Measurements from ENCODE around the gene RASD2. TPM values are rescaled to one million over a fixed set of nuclear protein-coding genes. Genes with fewer than 3 reads are reported as not detected.
"Not testable (repeated sequence)": the region's sequence is repeated elsewhere in the genome, so short reads cannot be mapped to it uniquely, and the experiment has no call there.

RASD2 gene
- total and polyA plus RNA-seq, 2 experiments from 2014 or later = 1.2 to 3.6 TPM

DNA sequence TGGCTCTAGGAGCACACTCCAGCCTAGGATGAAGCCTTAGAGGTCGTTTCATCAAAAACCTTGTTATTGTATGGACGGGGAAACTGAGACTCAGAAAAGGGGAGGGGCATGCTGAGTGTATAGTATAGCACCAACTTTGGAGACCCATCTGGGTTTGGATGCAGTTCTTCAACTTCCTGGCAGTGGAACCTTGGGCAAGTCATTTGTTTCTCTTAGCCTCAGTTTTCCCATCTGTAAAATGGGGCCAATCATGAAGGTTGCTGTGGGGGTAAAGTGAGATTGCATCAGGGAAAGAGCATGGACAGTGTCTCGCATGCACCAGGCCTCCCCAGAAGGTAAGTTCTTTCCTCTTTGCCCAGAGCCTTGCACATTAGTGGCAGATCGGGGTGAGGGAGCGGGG is 47.6 kb upstream of the RASD2 start (continued):
- TF ChIP-seq, protein P1, sequence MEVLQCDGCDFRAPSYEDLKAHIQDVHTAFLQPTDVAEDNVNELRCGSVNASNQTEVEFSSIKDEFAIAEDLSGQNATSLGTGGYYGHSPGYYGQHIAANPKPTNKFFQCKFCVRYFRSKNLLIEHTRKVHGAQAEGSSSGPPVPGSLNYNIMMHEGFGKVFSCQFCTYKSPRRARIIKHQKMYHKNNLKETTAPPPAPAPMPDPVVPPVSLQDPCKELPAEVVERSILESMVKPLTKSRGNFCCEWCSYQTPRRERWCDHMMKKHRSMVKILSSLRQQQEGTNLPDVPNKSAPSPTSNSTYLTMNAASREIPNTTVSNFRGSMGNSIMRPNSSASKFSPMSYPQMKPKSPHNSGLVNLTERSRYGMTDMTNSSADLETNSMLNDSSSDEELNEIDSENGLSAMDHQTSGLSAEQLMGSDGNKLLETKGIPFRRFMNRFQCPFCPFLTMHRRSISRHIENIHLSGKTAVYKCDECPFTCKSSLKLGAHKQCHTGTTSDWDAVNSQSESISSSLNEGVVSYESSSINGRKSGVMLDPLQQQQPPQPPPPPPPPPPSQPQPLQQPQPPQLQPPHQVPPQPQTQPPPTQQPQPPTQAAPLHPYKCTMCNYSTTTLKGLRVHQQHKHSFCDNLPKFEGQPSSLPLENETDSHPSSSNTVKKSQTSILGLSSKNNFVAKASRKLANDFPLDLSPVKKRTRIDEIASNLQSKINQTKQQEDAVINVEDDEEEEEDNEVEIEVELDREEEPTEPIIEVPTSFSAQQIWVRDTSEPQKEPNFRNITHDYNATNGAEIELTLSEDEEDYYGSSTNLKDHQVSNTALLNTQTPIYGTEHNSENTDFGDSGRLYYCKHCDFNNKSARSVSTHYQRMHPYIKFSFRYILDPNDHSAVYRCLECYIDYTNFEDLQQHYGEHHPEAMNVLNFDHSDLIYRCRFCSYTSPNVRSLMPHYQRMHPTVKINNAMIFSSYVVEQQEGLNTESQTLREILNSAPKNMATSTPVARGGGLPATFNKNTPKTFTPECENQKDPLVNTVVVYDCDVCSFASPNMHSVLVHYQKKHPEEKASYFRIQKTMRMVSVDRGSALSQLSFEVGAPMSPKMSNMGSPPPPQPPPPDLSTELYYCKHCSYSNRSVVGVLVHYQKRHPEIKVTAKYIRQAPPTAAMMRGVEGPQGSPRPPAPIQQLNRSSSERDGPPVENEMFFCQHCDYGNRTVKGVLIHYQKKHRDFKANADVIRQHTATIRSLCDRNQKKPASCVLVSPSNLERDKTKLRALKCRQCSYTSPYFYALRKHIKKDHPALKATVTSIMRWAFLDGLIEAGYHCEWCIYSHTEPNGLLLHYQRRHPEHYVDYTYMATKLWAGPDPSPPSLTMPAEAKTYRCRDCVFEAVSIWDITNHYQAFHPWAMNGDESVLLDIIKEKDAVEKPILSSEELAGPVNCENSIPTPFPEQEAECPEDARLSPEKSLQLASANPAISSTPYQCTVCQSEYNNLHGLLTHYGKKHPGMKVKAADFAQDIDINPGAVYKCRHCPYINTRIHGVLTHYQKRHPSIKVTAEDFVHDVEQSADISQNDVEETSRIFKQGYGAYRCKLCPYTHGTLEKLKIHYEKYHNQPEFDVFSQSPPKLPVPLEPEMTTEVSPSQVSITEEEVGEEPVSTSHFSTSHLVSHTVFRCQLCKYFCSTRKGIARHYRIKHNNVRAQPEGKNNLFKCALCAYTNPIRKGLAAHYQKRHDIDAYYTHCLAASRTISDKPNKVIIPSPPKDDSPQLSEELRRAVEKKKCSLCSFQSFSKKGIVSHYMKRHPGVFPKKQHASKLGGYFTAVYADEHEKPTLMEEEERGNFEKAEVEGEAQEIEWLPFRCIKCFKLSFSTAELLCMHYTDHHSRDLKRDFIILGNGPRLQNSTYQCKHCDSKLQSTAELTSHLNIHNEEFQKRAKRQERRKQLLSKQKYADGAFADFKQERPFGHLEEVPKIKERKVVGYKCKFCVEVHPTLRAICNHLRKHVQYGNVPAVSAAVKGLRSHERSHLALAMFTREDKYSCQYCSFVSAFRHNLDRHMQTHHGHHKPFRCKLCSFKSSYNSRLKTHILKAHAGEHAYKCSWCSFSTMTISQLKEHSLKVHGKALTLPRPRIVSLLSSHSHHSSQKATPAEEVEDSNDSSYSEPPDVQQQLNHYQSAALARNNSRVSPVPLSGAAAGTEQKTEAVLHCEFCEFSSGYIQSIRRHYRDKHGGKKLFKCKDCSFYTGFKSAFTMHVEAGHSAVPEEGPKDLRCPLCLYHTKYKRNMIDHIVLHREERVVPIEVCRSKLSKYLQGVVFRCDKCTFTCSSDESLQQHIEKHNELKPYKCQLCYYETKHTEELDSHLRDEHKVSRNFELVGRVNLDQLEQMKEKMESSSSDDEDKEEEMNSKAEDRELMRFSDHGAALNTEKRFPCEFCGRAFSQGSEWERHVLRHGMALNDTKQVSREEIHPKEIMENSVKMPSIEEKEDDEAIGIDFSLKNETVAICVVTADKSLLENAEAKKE (CRISPR knock-in tag; IDR thresholded peaks at IDR 0.05) = no peak
- no peak for TF ChIP-seq STAT1 (IDR thresholded peaks at IDR 0.05; ENCODE audit: unreplicated experiment)

- H3K4me1 ChIP-seq (ENCODE audit: insufficient read depth); H3K4me3 Mint-ChIP-seq; H3K4me2 ChIP-seq; H3F3A ChIP-seq (replicated peaks; ENCODE audit: low read depth); DNase-seq (ENCODE audit: low spot score); H3K36me3 Mint-ChIP-seq (ENCODE audit: low read depth); H3K4me3 ChIP-seq; H3K9me2 ChIP-seq (ENCODE audit: insufficient read depth); H3K79me2 ChIP-seq (replicated peaks; ENCODE audit: insufficient read depth); H3K36me3 ChIP-seq (ENCODE audit: insufficient read depth); H2AFZ ChIP-seq; H3K27ac ChIP-seq (ENCODE audit: low read depth); ATAC-seq; H4K20me1 ChIP-seq (replicated peaks; ENCODE audit: insufficient read depth); H3K4me1 Mint-ChIP-seq; H3K27ac Mint-ChIP-seq; H3K27me3 ChIP-seq (ENCODE audit: insufficient read depth): not testable (repeated sequence)
- peaks cover 12% of the 10 kb centered on the region for H3K9me3 Mint-ChIP-seq
- H3K27me3 Mint-ChIP-seq (ENCODE audit: insufficient read depth, low read depth, poor library complexity) = peaks cover 19% of the 10 kb centered on the region
Measured at GRCh38 chr22:35495711-35496110, 44.9 kb upstream of the RASD2 start.

DNA sequence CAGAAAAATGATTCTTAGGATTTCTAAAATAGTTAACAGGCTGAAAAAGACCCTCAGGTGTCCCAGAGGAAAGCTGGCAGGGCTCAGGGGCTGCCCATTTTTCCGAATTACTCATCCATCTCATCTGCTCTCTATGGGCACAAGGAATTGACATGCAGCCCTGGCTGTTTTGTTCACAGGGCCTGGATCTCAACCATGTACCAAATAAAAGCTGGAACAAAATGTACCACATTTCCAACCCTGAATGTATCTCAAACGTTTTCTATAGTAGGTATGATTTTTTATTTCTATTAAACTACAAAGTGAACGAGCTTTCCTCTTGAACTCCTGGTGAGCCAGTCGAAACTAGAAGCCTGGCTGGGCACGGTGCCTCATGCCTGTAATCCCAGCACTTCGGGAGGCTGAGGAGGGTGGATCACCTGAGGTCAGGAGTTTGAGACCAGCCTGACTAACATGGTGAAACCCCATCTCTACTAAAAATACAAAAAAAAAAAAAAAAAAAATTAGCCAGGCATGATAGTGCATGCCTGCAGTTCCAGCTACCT is 43.8 kb upstream of the RASD2 start:
- peaks cover 19% of the 10 kb centered on the region for H3K27me3 Mint-ChIP-seq (ENCODE audit: insufficient read depth, low read depth, poor library complexity)
- H3K4me3 Mint-ChIP-seq = no peak overlapping the region
- no peaks in the 10 kb centered on the region for H3K79me2 ChIP-seq (replicated peaks; ENCODE audit: insufficient read depth)
- no peaks in the 10 kb centered on the region for H3K36me3 ChIP-seq (ENCODE audit: insufficient read depth)
- H3K27ac Mint-ChIP-seq = no peak overlapping the region
- H2AFZ ChIP-seq = no peak overlapping the region
- no peak overlapping the region for H3K27ac ChIP-seq (ENCODE audit: low read depth)
- DNase-seq (ENCODE audit: low spot score) = no peak
- no peaks in the 10 kb centered on the region for H4K20me1 ChIP-seq (replicated peaks; ENCODE audit: insufficient read depth)
- H3F3A ChIP-seq (replicated peaks; ENCODE audit: low read depth) = no peaks in the 10 kb centered on the region
- H3K27me3 ChIP-seq (ENCODE audit: insufficient read depth) = no peaks in the 10 kb centered on the region
- ATAC-seq = no peak
- no peaks in the 10 kb centered on the region for H3K4me1 Mint-ChIP-seq
- H3K9me3 Mint-ChIP-seq = peaks cover 7% of the 10 kb centered on the region; the same call in 1 of the 3 replicates
- no peaks in the 10 kb centered on the region for H3K36me3 Mint-ChIP-seq (ENCODE audit: low read depth)
- no peak overlapping the region for H3K4me3 ChIP-seq
- no peak overlapping the region for H3K4me2 ChIP-seq
- H3K4me1 ChIP-seq (ENCODE audit: insufficient read depth) = no peaks in the 10 kb centered on the region
- no peaks in the 10 kb centered on the region; the same call in 1 of the 2 replicates for H3K9me2 ChIP-seq (ENCODE audit: insufficient read depth)
- TF ChIP-seq, protein P1 (CRISPR knock-in tag; IDR thresholded peaks at IDR 0.05) = no peak
- TF ChIP-seq CREB1 (CRISPR knock-in tag; IDR thresholded peaks at IDR 0.05; ENCODE audit: low read depth) = no peak
- TF ChIP-seq POLR2AphosphoS5 (IDR thresholded peaks at IDR 0.05; ENCODE audit: low read depth) = no peak

Measured in GM23338 (cell line).